NT2/D1 (cell line): Measurements from ENCODE around the gene STAT5B.

Experiments used
- YY1 ChIP-seq: IDR thresholded peaks from 2 replicates; pipeline ENCODE4 v1.6.1; 2011; ENCODE audit not compliant: insufficient read length, insufficient read depth
- ZNF274 ChIP-seq: IDR thresholded peaks from 2 replicates; pipeline ENCODE4 v1.6.1; 2011; ENCODE audit warnings: mild to moderate bottlenecking, low read depth, low read length

DNA sequence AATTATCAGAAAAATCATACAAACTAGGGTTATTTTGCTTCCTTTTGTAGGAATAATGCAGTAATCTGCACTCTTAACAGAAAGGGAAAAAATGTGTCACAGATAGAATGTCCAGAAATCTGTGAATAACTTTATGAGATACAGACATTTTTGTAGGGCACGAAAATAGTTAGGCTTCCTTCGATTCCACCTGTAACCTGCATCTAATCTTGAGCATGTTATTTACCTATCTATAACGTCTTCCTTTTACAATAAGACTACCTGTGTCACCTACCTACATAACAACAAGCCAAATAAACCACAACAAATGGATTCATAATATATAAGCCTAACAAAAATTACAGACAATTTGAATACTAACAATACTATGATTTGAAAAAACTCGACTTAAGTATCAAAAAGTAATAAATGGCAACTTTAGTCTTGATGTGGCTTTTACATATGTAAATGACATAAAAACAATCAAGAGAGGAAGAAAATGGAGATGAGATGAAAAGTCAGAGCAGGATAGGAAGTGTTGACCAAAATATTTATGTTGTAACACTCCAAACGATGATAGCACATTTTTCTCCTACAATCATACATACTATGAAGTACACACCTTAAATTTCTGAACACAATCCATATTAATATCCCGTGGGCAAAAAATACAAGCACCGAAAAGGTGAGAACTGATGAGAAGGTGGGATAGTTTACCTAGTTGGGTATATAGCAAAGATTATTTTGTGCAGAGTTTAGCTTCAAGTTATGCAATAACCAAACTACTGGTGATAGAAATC, 2.5 kb downstream of the STAT5B start:
- TF ChIP-seq YY1 (no peak), ZNF274 (no peak)
